NCI-H1048 (cell line): Measurements from ENCODE around the gene RNF130.

ENCODE experiments used
- DNase-seq: peaks from one replicate; lab custom pipeline; 2025; lab: John Stamatoyannopoulos, UW

RNF130 gene

GRCh38 chr5:180071531-180072255 lies at the start of gene RNF130:
Gene RNF130, minus strand, starts transcription at chr5:180071759. Its CDS starts 57 bp downstream, at chr5:180071702.
- DNase-seq, result peak; percentile 85

GRCh38 chr5:180120237-180121101 lies 48.9 kb upstream of the RNF130 start:
- DNase-seq, result no peak

GRCh38 chr5:180119903-180120236 lies 48.3 kb upstream of the RNF130 start:
- no peak for DNase-seq

GRCh38 chr5:180119031-180119902 lies 47.7 kb upstream of the RNF130 start:
- no peak for DNase-seq

- no peak for DNase-seq
Measured at GRCh38 chr5:180118391-180118791, 46.8 kb upstream of the RNF130 start.

- no peak for DNase-seq
Measured at GRCh38 chr5:180117000-180117725, 45.6 kb upstream of the RNF130 start.

- no peak for DNase-seq
Measured at GRCh38 chr5:180116077-180116999, 44.8 kb upstream of the RNF130 start.

- no peak for DNase-seq
Measured at GRCh38 chr5:180115326-180116076, 43.9 kb upstream of the RNF130 start.

GRCh38 chr5:180114304-180115003 lies 42.9 kb upstream of the RNF130 start:
- DNase-seq, result no peak

GRCh38 chr5:180113660-180114303 lies 42.2 kb upstream of the RNF130 start:
- DNase-seq, result no peak

GRCh38 chr5:180112181-180112861 lies 40.8 kb upstream of the RNF130 start:
- DNase-seq, result no peak

GRCh38 chr5:180111273-180112002 lies 39.9 kb upstream of the RNF130 start:
- DNase-seq, result no peak

- no peak for DNase-seq
Measured at GRCh38 chr5:180109920-180110319, 38.4 kb upstream of the RNF130 start.

GRCh38 chr5:180107005-180107404 lies 35.4 kb upstream of the RNF130 start:
- no peak for DNase-seq

- no peak for DNase-seq
Measured at GRCh38 chr5:180105827-180106312, 34.3 kb upstream of the RNF130 start.

- no peak for DNase-seq
Measured at GRCh38 chr5:180104168-180104530, 32.6 kb upstream of the RNF130 start.

GRCh38 chr5:180103487-180104167 lies 32.1 kb upstream of the RNF130 start:
- DNase-seq, result no peak
